ENCODE data around the gene MRPL3.

DNA sequence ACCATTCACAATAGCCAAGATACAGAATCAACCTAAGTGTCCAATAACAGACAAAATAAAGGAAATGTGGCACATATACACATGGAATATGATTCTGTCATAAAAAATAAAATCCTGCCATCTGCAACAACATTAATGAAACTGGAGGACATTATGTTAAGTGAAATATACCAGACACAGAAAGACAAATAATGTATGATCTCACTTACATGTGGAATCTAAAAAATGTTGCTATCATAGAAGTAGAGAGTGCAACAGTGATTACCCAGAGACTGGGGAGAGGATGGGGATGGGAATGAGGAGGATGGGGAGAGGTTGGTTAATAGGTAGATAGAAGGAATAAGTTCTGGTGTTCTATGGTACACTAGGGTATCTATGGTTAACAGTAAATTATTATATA is 28.7 kb downstream of the MRPL3 start:
- TF ChIP-seq CTCF (IDR thresholded peaks at IDR 0.05) = no peak
- no peak for TF ChIP-seq POLR2A (IDR thresholded peaks at IDR 0.05)
